Measurements from ENCODE around the gene DNER. TPM values are rescaled to one million over a fixed set of nuclear protein-coding genes. Genes with fewer than 3 reads are reported as not detected.

The DNER gene
- total RNA-seq, 1 experiment from 2014 or later = 2.9 TPM

- TF ChIP-seq ELF1 (IDR thresholded peaks at IDR 0.05; ENCODE audit: borderline replicate concordance, low read depth) (no peak), TCF7L2 (IDR thresholded peaks at IDR 0.05; ENCODE audit: borderline replicate concordance, extremely low read depth, insufficient read depth, insufficient read length) (no peak), POLR2A (IDR thresholded peaks at IDR 0.05; ENCODE audit: borderline replicate concordance, extremely low read depth, insufficient read depth, insufficient read length) (no peak), RAD21 (IDR thresholded peaks at IDR 0.05; ENCODE audit: low read depth) (no peak), ZNF274 (IDR thresholded peaks at IDR 0.05; ENCODE audit: low read depth, low read length) (no peak), EZH2 (IDR thresholded peaks at IDR 0.05) (no peak), EGR1 (IDR thresholded peaks at IDR 0.05; ENCODE audit: low read depth) (no peak)
- TF ChIP-seq, protein P1, sequence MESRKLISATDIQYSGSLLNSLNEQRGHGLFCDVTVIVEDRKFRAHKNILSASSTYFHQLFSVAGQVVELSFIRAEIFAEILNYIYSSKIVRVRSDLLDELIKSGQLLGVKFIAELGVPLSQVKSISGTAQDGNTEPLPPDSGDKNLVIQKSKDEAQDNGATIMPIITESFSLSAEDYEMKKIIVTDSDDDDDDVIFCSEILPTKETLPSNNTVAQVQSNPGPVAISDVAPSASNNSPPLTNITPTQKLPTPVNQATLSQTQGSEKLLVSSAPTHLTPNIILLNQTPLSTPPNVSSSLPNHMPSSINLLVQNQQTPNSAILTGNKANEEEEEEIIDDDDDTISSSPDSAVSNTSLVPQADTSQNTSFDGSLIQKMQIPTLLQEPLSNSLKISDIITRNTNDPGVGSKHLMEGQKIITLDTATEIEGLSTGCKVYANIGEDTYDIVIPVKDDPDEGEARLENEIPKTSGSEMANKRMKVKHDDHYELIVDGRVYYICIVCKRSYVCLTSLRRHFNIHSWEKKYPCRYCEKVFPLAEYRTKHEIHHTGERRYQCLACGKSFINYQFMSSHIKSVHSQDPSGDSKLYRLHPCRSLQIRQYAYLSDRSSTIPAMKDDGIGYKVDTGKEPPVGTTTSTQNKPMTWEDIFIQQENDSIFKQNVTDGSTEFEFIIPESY (IDR thresholded peaks at IDR 0.05; ENCODE audit: extremely low read depth, insufficient replicate concordance, low read length) = no peak
These were observed 226.1 kb downstream of the DNER start (continued) for GRCh38 chr2:229488232-229488631.

DNA sequence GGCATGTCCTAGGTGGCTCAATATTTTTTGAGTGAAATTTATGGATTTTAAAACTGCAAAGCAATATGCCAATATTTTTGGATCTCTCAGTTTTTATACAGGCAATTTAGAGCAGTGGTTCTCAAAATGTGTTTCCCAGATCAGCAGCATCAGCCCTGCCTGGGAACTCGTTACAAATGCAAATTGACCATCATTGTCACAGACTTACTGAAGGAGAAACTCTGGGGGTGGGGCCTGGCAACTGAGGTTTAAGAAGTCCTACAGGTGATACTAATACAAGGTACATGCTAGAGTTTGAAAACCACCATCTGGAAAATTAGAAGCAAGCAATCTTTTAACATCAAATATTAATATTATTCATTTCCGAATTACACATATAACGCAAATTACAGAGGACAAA is 227.7 kb downstream of the DNER start:
- intact Hi-C loops (cut with micrococcal nuclease) = no loop called here
- Histone ChIP-seq H3K4me2 (ENCODE audit: low read length) (no peak overlapping the region), H3K79me2 (ENCODE audit: insufficient read depth, low read length) (no peaks in the 10 kb centered on the region), H3K27ac (ENCODE audit: low read depth, low read length) (no peak overlapping the region), H3K4me3 (replicated peaks in 1 of 2; ENCODE audit: low read depth in 1 of 2, low read length in 2 of 2) (no peak overlapping the region), H3K9me2 (ENCODE audit: insufficient read depth) (no peaks in the 10 kb centered on the region), H3K4me1 (ENCODE audit: control insufficient read depth in 1 of 2, insufficient read depth in 2 of 2, low read length in 2 of 2) (no peaks in the 10 kb centered on the region), H2AFZ (ENCODE audit: low read depth, low read length, poor library complexity, severe bottlenecking) (no peak overlapping the region), H3K27me3 (ENCODE audit: insufficient read depth, low read length) (0 out of 2 replicates have a peak, but pooled peaks cover 4% of the 10 kb centered on the region), H4K20me1 (ENCODE audit: insufficient read depth) (no peaks in the 10 kb centered on the region), H3K9me3 (ENCODE audit: control insufficient read depth in 1 of 2, insufficient read depth in 1 of 2, low read depth in 1 of 2, low read length in 2 of 2) (no peaks in the 10 kb centered on the region), H3K36me3 (ENCODE audit: control insufficient read depth in 1 of 2, insufficient read depth in 2 of 2, low read length in 2 of 2) (no peaks in the 10 kb centered on the region), H3K9ac (ENCODE audit: low read length) (no peak overlapping the region)
- ChIA-PET RAD21 (ENCODE audit: low non-redundant PET in 1 of 2, low total read pairs in 2 of 2, uncharacterized antibody in 2 of 2, unreplicated experiment in 2 of 2) (no interaction called here), CTCF (no interaction called here), POLR2A (no interaction called here)
- DNase-seq (ENCODE audit: low read depth, low spot score) (no peak), ATAC-seq (no peak)
- TF ChIP-seq ELF1 (IDR thresholded peaks at IDR 0.05; ENCODE audit: borderline replicate concordance, low read depth) (no peak), ZNF274 (IDR thresholded peaks at IDR 0.05; ENCODE audit: low read depth, low read length) (no peak), SP1 (IDR thresholded peaks at IDR 0.05; ENCODE audit: low read depth) (no peak), TCF7L2 (IDR thresholded peaks at IDR 0.05; ENCODE audit: borderline replicate concordance, extremely low read depth, insufficient read depth, insufficient read length) (no peak), ATF3 (IDR thresholded peaks at IDR 0.05) (no peak), CEBPB (IDR thresholded peaks at IDR 0.05; ENCODE audit: low read depth) (no peak), JUND (IDR thresholded peaks at IDR 0.05) (no peak), EZH2 (IDR thresholded peaks at IDR 0.05) (no peak)
- no TSS peak for BruUV-seq (replicated peaks)

Measured in HCT116 (cell line).